NT2/D1 (cell line): ENCODE measurements around the gene CD300LG.
"Not testable (repeated sequence)": the region's sequence is repeated elsewhere in the genome, so short reads cannot be mapped to it uniquely, and the experiment has no call there.

Source experiments
- DNase-seq: peaks from one replicate; pipeline ENCODE4 v3.0.0-alpha.2; 2011; ENCODE audit warnings: low read depth, low spot score
- H3K27me3 ChIP-seq: 2 replicates; pipeline ENCODE4 v1.6.0; 2011; ENCODE audit warnings: mild to moderate bottlenecking; ENCODE audit not compliant: insufficient read length, insufficient read depth
- H3K36me3 ChIP-seq: 2 replicates; pipeline ENCODE4 v1.6.1; 2011; ENCODE audit warnings: mild to moderate bottlenecking, low read length, mixed read lengths; ENCODE audit not compliant: insufficient read depth, insufficient read length
- H3K4me1 ChIP-seq: 2 replicates; pipeline ENCODE4 v1.5.1; 2011; ENCODE audit not compliant: insufficient read depth, insufficient read length
- H3K4me3 ChIP-seq: 2 replicates; pipeline ENCODE4 v1.5.1; 2011; ENCODE audit warnings: low read depth; ENCODE audit not compliant: insufficient read length
- H3K9ac ChIP-seq: 2 replicates; pipeline ENCODE4 v1.6.0; 2011; ENCODE audit warnings: low read depth; ENCODE audit not compliant: insufficient read length
- H3K9me3 ChIP-seq: 2 replicates; pipeline ENCODE4 v1.5.1; 2011; ENCODE audit warnings: mild to moderate bottlenecking, low read length; ENCODE audit not compliant: insufficient read depth
- SUZ12 ChIP-seq: IDR thresholded peaks from 2 replicates; pipeline ENCODE4 v1.6.1; 2011; ENCODE audit not compliant: insufficient read length, insufficient read depth; ENCODE audit errors: extremely low read depth
- YY1 ChIP-seq: IDR thresholded peaks from 2 replicates; pipeline ENCODE4 v1.6.1; 2011; ENCODE audit not compliant: insufficient read length, insufficient read depth
- ZNF274 ChIP-seq: IDR thresholded peaks from 2 replicates; pipeline ENCODE4 v1.6.1; 2011; ENCODE audit warnings: mild to moderate bottlenecking, low read depth, low read length

The CD300LG gene

DNA sequence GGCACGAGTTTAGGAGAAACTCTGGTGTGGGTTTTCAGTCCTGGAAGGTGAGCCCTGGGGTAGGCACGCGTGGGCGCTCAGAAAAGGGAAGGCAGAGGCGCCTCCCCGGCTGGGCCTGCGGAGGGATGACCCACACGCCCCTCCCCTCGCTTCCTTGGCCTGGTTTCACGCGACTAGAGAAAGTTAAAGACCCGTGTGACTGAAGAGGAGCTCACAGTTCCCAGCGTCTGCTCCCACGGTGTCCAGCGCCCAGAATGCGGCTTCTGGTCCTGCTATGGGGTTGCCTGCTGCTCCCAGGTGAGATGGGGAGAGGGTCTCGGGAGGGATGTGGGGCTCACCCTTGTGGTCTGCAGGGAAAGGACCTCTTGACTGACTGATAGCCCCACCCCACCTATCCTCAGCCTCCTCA, at the start of gene CD300LG:
TSS of gene CD300LG (plus strand) at position 214 of the 409 bp plus-strand sequence. CDS start at position 255, 41 bp downstream.
- peak within 1 kb of the TSS; percentile 12 for H3K9ac ChIP-seq
- H3K4me3 ChIP-seq: no peak within 1 kb of the TSS

DNA sequence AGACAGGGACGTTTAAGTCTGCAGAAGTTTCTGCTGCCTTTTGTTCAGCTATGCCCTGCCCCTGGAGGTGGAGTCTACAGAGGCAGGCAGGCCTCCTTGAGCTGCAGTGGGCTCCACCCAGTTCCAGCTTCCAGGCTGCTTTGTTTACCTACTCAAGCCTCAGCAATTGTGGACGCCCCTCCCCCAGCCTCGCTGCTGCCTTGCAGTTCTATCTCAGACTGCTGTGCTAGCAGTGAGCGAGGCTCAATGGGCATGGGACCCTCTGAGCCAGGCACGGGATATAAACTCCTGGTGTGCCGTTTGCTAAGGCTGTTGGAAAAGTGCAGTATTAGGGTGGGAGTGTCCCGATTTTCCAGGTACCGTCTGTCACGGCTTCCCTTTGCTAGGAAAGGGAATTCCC, 49.0 kb upstream of the CD300LG start:
- not testable (repeated sequence) for DNase-seq, H3K27me3 ChIP-seq, H3K4me1 ChIP-seq, H3K4me3 ChIP-seq, H3K9ac ChIP-seq
- Histone ChIP-seq H3K36me3 (peaks cover 10% of the 10 kb centered on the region), H3K9me3 (peaks cover 28% of the 10 kb centered on the region; the same call in 1 of the 2 replicates)

More for the DNA sequence above, at the start of gene CD300LG:
- H3K9me3 ChIP-seq: no peaks in the 10 kb centered on the region
- DNase-seq: no peak
- TF ChIP-seq YY1: no peak
- TF ChIP-seq SUZ12: no peak
- no peak for TF ChIP-seq ZNF274
- H3K36me3 ChIP-seq: no peaks in the 10 kb centered on the region
- H3K4me1 ChIP-seq: peaks cover 4% of the 10 kb centered on the region
- H3K27me3 ChIP-seq: no peaks in the 10 kb centered on the region

- no peaks in the 10 kb centered on the region for H3K27me3 ChIP-seq
- no peak for DNase-seq
- H3K36me3 ChIP-seq: peaks cover 10% of the 10 kb centered on the region
- H3K9ac ChIP-seq: no peak overlapping the region
- peaks cover 28% of the 10 kb centered on the region; the same call in 1 of the 2 replicates for H3K9me3 ChIP-seq
- TF ChIP-seq SUZ12: no peak
- no peak for TF ChIP-seq YY1
- no peak for TF ChIP-seq ZNF274
- peaks cover 8% of the 10 kb centered on the region for H3K4me1 ChIP-seq
- no peak overlapping the region for H3K4me3 ChIP-seq
Observed at GRCh38 chr17:43799047-43799446, 47.9 kb upstream of the CD300LG start.

DNA sequence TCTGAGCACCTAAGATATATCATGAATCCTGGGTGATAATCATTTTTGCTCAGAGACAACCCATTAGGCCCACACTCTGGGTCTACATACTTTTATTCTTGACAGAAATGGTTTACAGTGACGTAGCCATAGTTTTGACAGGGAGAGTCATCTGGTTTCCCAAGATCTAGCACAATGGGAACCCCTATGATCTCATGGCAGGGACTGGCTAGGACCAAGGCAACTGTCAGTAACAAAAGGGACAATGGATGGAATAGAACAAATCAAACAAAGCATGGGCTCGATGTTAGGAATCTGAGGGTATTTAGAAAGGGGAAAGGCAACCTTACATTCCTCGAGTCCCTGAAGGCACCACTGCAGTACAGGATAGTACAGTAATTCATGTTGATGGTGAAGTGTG, 46.2 kb upstream of the CD300LG start:
- TF ChIP-seq YY1: no peak
- no peak for TF ChIP-seq SUZ12
- no peak for TF ChIP-seq ZNF274
- no peak overlapping the region for H3K4me3 ChIP-seq
- no peaks in the 10 kb centered on the region for H3K27me3 ChIP-seq
- no peak overlapping the region for H3K9ac ChIP-seq
- peaks cover 28% of the 10 kb centered on the region; the same call in 1 of the 2 replicates for H3K9me3 ChIP-seq
- H3K36me3 ChIP-seq: peaks cover 10% of the 10 kb centered on the region
- peaks cover 8% of the 10 kb centered on the region for H3K4me1 ChIP-seq
- no peak for DNase-seq

GRCh38 chr17:43801844-43802243, 45.1 kb upstream of the CD300LG start:
- no peak for TF ChIP-seq ZNF274
- no peak for TF ChIP-seq YY1
- Histone ChIP-seq H3K9ac (no peak overlapping the region), H3K36me3 (peaks cover 10% of the 10 kb centered on the region), H3K9me3 (peaks cover 28% of the 10 kb centered on the region; the same call in 1 of the 2 replicates), H3K4me1 (peaks cover 8% of the 10 kb centered on the region), H3K27me3 (no peaks in the 10 kb centered on the region), H3K4me3 (no peak overlapping the region)
- no peak for DNase-seq

DNA sequence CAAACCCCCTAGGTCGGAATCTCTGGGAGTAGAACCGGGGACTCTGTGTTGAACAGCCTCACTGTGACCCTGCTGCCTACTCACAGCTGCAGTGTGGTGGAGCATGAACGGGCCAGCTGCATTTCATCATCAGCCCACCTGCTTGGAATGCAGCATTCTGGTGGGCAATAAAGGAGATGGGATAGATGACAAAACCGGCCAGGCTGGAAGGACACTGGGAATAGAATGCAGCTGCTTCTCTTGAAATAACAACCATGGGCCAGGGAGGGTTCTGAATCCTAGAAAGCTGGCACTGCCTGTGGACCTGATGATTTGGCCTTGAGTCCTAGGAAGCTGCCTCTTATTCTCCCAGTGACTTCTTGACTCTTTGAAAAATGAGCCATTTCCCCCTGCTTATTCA, 43.2 kb upstream of the CD300LG start:
- no peak for TF ChIP-seq YY1
- no peak for TF ChIP-seq SUZ12
- no peak for TF ChIP-seq ZNF274
- peaks cover 8% of the 10 kb centered on the region for H3K4me1 ChIP-seq
- H3K4me3 ChIP-seq: no peak overlapping the region
- peaks cover 19% of the 10 kb centered on the region; the same call in 1 of the 2 replicates for H3K9me3 ChIP-seq
- no peak overlapping the region for H3K9ac ChIP-seq
- no peaks in the 10 kb centered on the region for H3K27me3 ChIP-seq
- DNase-seq: no peak
- H3K36me3 ChIP-seq: peaks cover 19% of the 10 kb centered on the region

GRCh38 chr17:43805117-43805516, 41.9 kb upstream of the CD300LG start:
- TF ChIP-seq ZNF274: no peak
- no peak for TF ChIP-seq SUZ12
- Histone ChIP-seq H3K4me3 (no peak overlapping the region), H3K4me1 (peaks cover 8% of the 10 kb centered on the region), H3K36me3 (peaks cover 23% of the 10 kb centered on the region), H3K9ac (no peak overlapping the region), H3K9me3 (peaks cover 6% of the 10 kb centered on the region; the same call in 1 of the 2 replicates), H3K27me3 (no peaks in the 10 kb centered on the region)
- DNase-seq: no peak

- no peak for DNase-seq
- peaks cover 10% of the 10 kb centered on the region for H3K4me1 ChIP-seq
- H3K27me3 ChIP-seq: no peaks in the 10 kb centered on the region
- no peak overlapping the region for H3K9ac ChIP-seq
- TF ChIP-seq SUZ12: no peak
- no peak for TF ChIP-seq ZNF274
- TF ChIP-seq YY1: no peak
- no peak overlapping the region for H3K4me3 ChIP-seq
- H3K36me3 ChIP-seq: peaks cover 22% of the 10 kb centered on the region
- no peaks in the 10 kb centered on the region for H3K9me3 ChIP-seq
Observed at GRCh38 chr17:43808076-43808475, 38.9 kb upstream of the CD300LG start.
